GM12878 (cell line): ENCODE results near the gene STX16. TPM values are rescaled to one million over a fixed set of nuclear protein-coding genes. Genes with fewer than 3 reads are reported as not detected.

Experiments used
- ATAC-seq: fragments of 200-7000 bp; cut with Tn5 transposase; 3 replicates; pipeline ENCODE4 v1.9.1; 2020; ENCODE audit warnings: mild to moderate bottlenecking, moderate library complexity
- BruUV-seq: library from RNA; stranded (reverse); fragments of 400-500 nt; replicated peaks from 2 replicates; lab custom pipeline; 2021; lab: Mats Ljungman, UMichigan
- CTCF ChIA-PET: fragments of 300-600 bp; sonication (Branson Sonifier 250); formaldehyde crosslinking; extraction: SDS; loops from one replicate; lab custom pipeline; 2021; ENCODE audit warnings: inconsistent platforms; lab: Yijun Ruan, JAX
- POLR2A ChIA-PET: fragments of 350-600 bp; formaldehyde crosslinking; extraction: SDS; loops from one replicate; lab custom pipeline; 2021; ENCODE audit warnings: inconsistent platforms; lab: Charles Lee
- RAD21 ChIA-PET: fragments of 300-600 bp; sonication (Branson Sonifier 250); formaldehyde crosslinking; loops from one replicate; lab custom pipeline; 2023; ENCODE audit warnings: antibody characterized with exemption; ENCODE audit not compliant: unreplicated experiment; lab: Charles Lee
- SMC1A ChIA-PET: fragments of 300-600 bp; sonication (Branson Sonifier 250); formaldehyde crosslinking; loops from one replicate; lab custom pipeline; 2023; ENCODE audit not compliant: unreplicated experiment, uncharacterized antibody; lab: Charles Lee
- DNase-seq: peaks from one replicate; pipeline ENCODE4 v3.0.0-alpha.2; 2011; ENCODE audit warnings: low read depth, low spot score
- FAIRE-seq: peaks from 3 replicates; lab custom pipeline; 2011; peaks lifted over from hg19 to GRCh38; lab: Jason Lieb, UNC
- H2AFZ ChIP-seq: 2 replicates; pipeline ENCODE4 v1.6.0; 2011; ENCODE audit warnings: low read depth, low read length, control low read depth; ENCODE audit not compliant: control insufficient read depth
- H3K27ac ChIP-seq: 2 replicates; pipeline ENCODE4 v1.5.1; 2011; ENCODE audit warnings: control low read depth; ENCODE audit not compliant: control insufficient read depth, insufficient read depth
- H3K27me3 ChIP-seq, 2 experiments: replicated peaks in 1 of 2; 2 replicates each; pipeline versions ENCODE4 v1.6.0 to v1.6.1; 2011; ENCODE audit warnings: low read length in 1 of 2; ENCODE audit not compliant: control insufficient read depth in 2 of 2, insufficient read depth in 2 of 2
- H3K36me3 ChIP-seq, 2 experiments: 2 replicates each; pipeline ENCODE4 v1.5.1; 2011; ENCODE audit warnings: low read length in 1 of 2; ENCODE audit not compliant: control insufficient read depth in 2 of 2, insufficient read depth in 2 of 2
- H3K4me1 ChIP-seq: 2 replicates; pipeline ENCODE4 v1.6.1; 2011; ENCODE audit warnings: mild to moderate bottlenecking, low read length, moderate library complexity, mixed read lengths; ENCODE audit not compliant: control insufficient read depth, insufficient read depth
- H3K4me2 ChIP-seq: 2 replicates; pipeline ENCODE4 v1.6.0; 2011; ENCODE audit warnings: control low read depth; ENCODE audit not compliant: control insufficient read depth, insufficient read depth
- H3K4me3 ChIP-seq: fragments of 200-600 bp; sonication (generic); 2 replicates; pipeline ENCODE4 v1.5.1; 2016
- H3K79me2 ChIP-seq: 2 replicates; pipeline ENCODE4 v1.6.0; 2011; ENCODE audit warnings: low read length; ENCODE audit not compliant: control insufficient read depth, insufficient read depth
- H3K9ac ChIP-seq: 2 replicates; pipeline ENCODE4 v1.8.0; 2011; ENCODE audit warnings: low read length, control low read depth, mixed read lengths; ENCODE audit not compliant: control insufficient read depth, insufficient read depth
- H3K9me3 ChIP-seq: replicated peaks from 3 replicates; pipeline ENCODE4 v1.5.1; 2011; ENCODE audit warnings: mild to moderate bottlenecking, low read length; ENCODE audit not compliant: control insufficient read depth, insufficient read depth
- H4K20me1 ChIP-seq: 2 replicates; pipeline ENCODE4 v1.6.0; 2011; ENCODE audit not compliant: control insufficient read depth, insufficient read depth
- ASH2L ChIP-seq: fragments of 300-600, 200-600 bp; sonication (generic); IDR thresholded peaks from 2 replicates; pipeline ENCODE4 v1.6.1; 2017; ENCODE audit warnings: low read depth, mild to moderate bottlenecking, borderline replicate concordance
- CBFB ChIP-seq: IDR thresholded peaks from 2 replicates; pipeline ENCODE4 v1.6.1; 2016; ENCODE audit warnings: antibody characterized with exemption, low read depth
- CHD2 ChIP-seq: IDR thresholded peaks from 2 replicates; pipeline ENCODE4 v1.6.1; 2011; ENCODE audit warnings: low read depth, low read length, improper control_type of control experiment, borderline replicate concordance
- JUNB ChIP-seq: IDR thresholded peaks from 2 replicates; pipeline ENCODE4 v1.6.1; 2016; ENCODE audit warnings: antibody characterized with exemption, mild to moderate bottlenecking
- PAX5 ChIP-seq: IDR thresholded peaks from 2 replicates; pipeline ENCODE4 v1.6.1; 2011; ENCODE audit warnings: low read depth, low read length, borderline replicate concordance
- PAX8 ChIP-seq: fragments of 450-650 bp; IDR thresholded peaks from 2 replicates; pipeline ENCODE4 v1.6.1; 2017; ENCODE audit warnings: mild to moderate bottlenecking, moderate library complexity
- POU2F2 ChIP-seq: IDR thresholded peaks from 3 replicates; pipeline ENCODE4 v1.6.1; 2011; ENCODE audit warnings: low read depth, mild to moderate bottlenecking, low read length, borderline replicate concordance
- RAD21 ChIP-seq: IDR thresholded peaks from 2 replicates; pipeline ENCODE4 v1.6.1; 2011; ENCODE audit warnings: mild to moderate bottlenecking, low read depth, low read length, moderate library complexity; ENCODE audit not compliant: insufficient read depth
- SMAD1 ChIP-seq: fragments of 450-650 bp; IDR thresholded peaks from 2 replicates; pipeline ENCODE4 v1.6.1; 2018; ENCODE audit warnings: mild to moderate bottlenecking, low read depth; ENCODE audit not compliant: partially characterized antibody
- SMC3 ChIP-seq: IDR thresholded peaks from 2 replicates; pipeline ENCODE4 v1.6.1; 2011; ENCODE audit warnings: low read length, improper control_type of control experiment, borderline replicate concordance
- SUZ12 ChIP-seq: fragments of 200-600 bp; sonication (generic); IDR thresholded peaks from one replicate; pipeline ENCODE4 v1.6.1; 2018; ENCODE audit warnings: antibody characterized with exemption, mild to moderate bottlenecking; ENCODE audit not compliant: unreplicated experiment
- TARDBP ChIP-seq: IDR thresholded peaks from 2 replicates; pipeline ENCODE4 v1.6.1; 2016; ENCODE audit warnings: borderline replicate concordance
- USF2 ChIP-seq: IDR thresholded peaks from 2 replicates; pipeline ENCODE4 v1.6.1; 2011; ENCODE audit warnings: low read depth, low read length, improper control_type of control experiment, borderline replicate concordance
- ZZZ3 ChIP-seq: IDR thresholded peaks from 2 replicates; pipeline ENCODE4 v1.6.1; 2011; ENCODE audit warnings: low read depth; ENCODE audit not compliant: control insufficient read depth, insufficient read length
- WGBS: methylation state at CpG from one replicate; pipeline ENCODE4 v1.1.6; 2016; ENCODE audit warnings: low lambda C conversion rate; ENCODE audit not compliant: insufficient replicate concordance, insufficient coverage; ENCODE audit errors: missing lambda C conversion rate; 5-methylcytosine and 5-hydroxymethylcytosine counted together
- in situ Hi-C: fragments of 300-500 bp; cut with MboI; formaldehyde crosslinking; loops from 9 replicates; pipeline ENCODE4 v1.14.3; 2018; ENCODE audit warnings: mixed read lengths
- intact Hi-C: fragments of 100-400 bp; cut with micrococcal nuclease; formaldehyde crosslinking; loops from one replicate; pipeline ENCODE4 v1.14.2; 2022; ENCODE audit not compliant: unreplicated experiment
- polyA plus RNA-seq, 11 experiments: library from polyadenylated mRNA; depleted of rRNA in 4 of 11; unstranded in 6 of 11; stranded (reverse) in 5 of 11; fragments of >200 nt; fragmentation: Nextera tagmentation in 4 of 11; fragmentation: Illumina TruSeq in 1 of 11; extraction: Ambion mirVana in 4 of 11; extraction: Trizol in 1 of 11; gene quantifications; 1 replicate in 1 of 11; 2 replicates in 10 of 11; pipeline versions ENCODE4 v1.2.1 to v1.2.3, GENCODE V29; 2011 to 2016; ENCODE audit warnings: inconsistent platforms in 2 of 11, missing spikeins in 2 of 11, low read depth in 1 of 11
- total RNA-seq, 4 experiments: library from RNA; depleted of rRNA in 3 of 4; stranded (reverse); fragments of >200 nt in 3 of 4; fragmentation: Illumina TruSeq in 1 of 4; extraction: Trizol in 1 of 4; gene quantifications; 2 replicates each; pipeline versions ENCODE4 v1.2.1 to v1.2.3, GENCODE V29; 2013 to 2021

Gene STX16
- total and polyA plus RNA-seq, 10 of the 15 experiments (the other 5 are each of a cell fraction or from before 2014, with no cell fraction given) = 6.3 to 68.4 (median 35.8) TPM

- BruUV-seq = no TSS peak
- Histone ChIP-seq H3K9me3 (no peaks in the 10 kb centered on the region), H3K4me2 (no peak overlapping the region), H3K9ac (no peak overlapping the region), H3K4me3 (no peak overlapping the region), H3K36me3 (no peaks in the 10 kb centered on the region), H3K4me1 (no peaks in the 10 kb centered on the region), H3K27me3 (no peaks in the 10 kb centered on the region), H2AFZ (no peak overlapping the region), H3K79me2 (no peaks in the 10 kb centered on the region), H3K27ac (no peak overlapping the region), H4K20me1 (no peaks in the 10 kb centered on the region)
- ChIA-PET CTCF (no interaction called here), POLR2A (no interaction called here), RAD21 (no interaction called here), SMC1A (no interaction called here)
- DNase-seq (no peak), ATAC-seq (no peak), FAIRE-seq (no peak)
- intact Hi-C loops (no loop called here), in situ Hi-C loops (no loop called here)
- WGBS = 90% methylated on average over 15 of the region's 16 CpGs
- TF ChIP-seq SMC3 (no peak), POU2F2 (no peak), PAX5 (no peak), ASH2L (no peak), CBFB (no peak), JUNB (no peak), USF2 (no peak), TARDBP (no peak), PAX8 (no peak), RAD21 (no peak), ZZZ3 (no peak), CHD2 (no peak), SUZ12 (no peak), SMAD1 (no peak)
Observed at GRCh38 chr20:58714340-58714922, 63.3 kb downstream of the STX16 start.
